Duodenal mucosa (tissue), 2 donors: ENCODE data around the gene ZAP70.
"Not testable (repeated sequence)": the region's sequence is repeated elsewhere in the genome, so short reads cannot be mapped to it uniquely, and the experiment has no call there.

Experiments used
- H3K27ac ChIP-seq: one replicate; pipeline ENCODE4 v1.7.0; 2013; ENCODE audit warnings: low read depth, low read length
- H3K27me3 ChIP-seq, 2 donors: one replicate each; pipeline ENCODE4 v1.7.0; 2013; ENCODE audit warnings: low read length in 2 of 2, control low read depth in 1 of 2; ENCODE audit not compliant: insufficient read depth in 2 of 2, control insufficient read depth in 1 of 2
- H3K36me3 ChIP-seq, 2 donors: one replicate each; pipeline ENCODE4 v1.7.0; 2013; ENCODE audit warnings: low read length in 2 of 2, control low read depth in 1 of 2; ENCODE audit not compliant: insufficient read depth in 2 of 2, control insufficient read depth in 1 of 2
- H3K4me1 ChIP-seq, 2 donors: one replicate each; pipeline ENCODE4 v1.7.0; 2013; ENCODE audit warnings: low read length in 2 of 2, control low read depth in 1 of 2; ENCODE audit not compliant: insufficient read depth in 2 of 2, control insufficient read depth in 1 of 2
- H3K4me3 ChIP-seq, 2 donors: one replicate each; pipeline ENCODE4 v1.7.0; 2013; ENCODE audit warnings: low read length in 2 of 2, low read depth in 1 of 2
- H3K9ac ChIP-seq, 2 donors: one replicate each; pipeline ENCODE4 v1.7.0; 2013; ENCODE audit warnings: low read length in 2 of 2, low read depth in 1 of 2
- H3K9me3 ChIP-seq, 2 donors: one replicate each; pipeline ENCODE4 v1.7.0; 2013; ENCODE audit warnings: low read length in 2 of 2, control low read depth in 1 of 2; ENCODE audit not compliant: control insufficient read depth in 1 of 2

Gene ZAP70

GRCh38 chr2:97706708-97707345 lies 6.5 kb upstream of the ZAP70 start:
- Histone ChIP-seq H3K36me3 (no peaks in the 10 kb centered on the region), H3K4me3 (no peak overlapping the region), H3K27me3 (no peaks in the 10 kb centered on the region), H3K4me1 (peaks cover 13 to 17% of the 10 kb centered on the region in 2 donors), H3K9ac (no peak overlapping the region), H3K27ac (no peak overlapping the region), H3K9me3 (no peaks in the 10 kb centered on the region)

GRCh38 chr2:97707362-97708047 lies 5.9 kb upstream of the ZAP70 start:
- no peak overlapping the region for H3K9ac ChIP-seq
- H3K27ac ChIP-seq = no peak overlapping the region
- H3K4me3 ChIP-seq = no peak overlapping the region
- H3K4me1 ChIP-seq = peaks cover 13 to 17% of the 10 kb centered on the region in 2 donors
- no peaks in the 10 kb centered on the region for H3K27me3 ChIP-seq
- H3K9me3 ChIP-seq = no peaks in the 10 kb centered on the region
- H3K36me3 ChIP-seq = no peaks in the 10 kb centered on the region

GRCh38 chr2:97708048-97708380 lies 5.4 kb upstream of the ZAP70 start:
- Histone ChIP-seq H3K27me3 (no peaks in the 10 kb centered on the region), H3K36me3 (no peaks in the 10 kb centered on the region), H3K9ac (no peak overlapping the region), H3K9me3 (no peaks in the 10 kb centered on the region), H3K4me1 (peaks cover 13 to 17% of the 10 kb centered on the region in 2 donors), H3K4me3 (no peak overlapping the region), H3K27ac (no peak overlapping the region)

GRCh38 chr2:97708608-97709007 lies 4.8 kb upstream of the ZAP70 start:
- Histone ChIP-seq H3K4me3 (no peak overlapping the region), H3K27me3 (no peaks in the 10 kb centered on the region), H3K4me1 (peaks cover 13 to 17% of the 10 kb centered on the region in 2 donors), H3K27ac (no peak overlapping the region), H3K9me3 (no peaks in the 10 kb centered on the region), H3K36me3 (no peaks in the 10 kb centered on the region), H3K9ac (no peak overlapping the region)

GRCh38 chr2:97711394-97711711 lies 2.0 kb upstream of the ZAP70 start:
- Histone ChIP-seq H3K4me1 (peaks cover 13 to 17% of the 10 kb centered on the region in 2 donors), H3K4me3 (no peak overlapping the region), H3K36me3 (no peaks in the 10 kb centered on the region), H3K9me3 (no peaks in the 10 kb centered on the region), H3K27me3 (no peaks in the 10 kb centered on the region), H3K27ac (no peak overlapping the region), H3K9ac (no peak overlapping the region)

GRCh38 chr2:97712175-97712574 lies 1.2 kb upstream of the ZAP70 start:
- H3K27ac ChIP-seq = not testable (repeated sequence)
- peaks cover 12 to 14% of the 10 kb centered on the region in 2 donors for H3K4me1 ChIP-seq

GRCh38 chr2:97712693-97713295 lies 582 bp upstream of the ZAP70 start:
- H3K27ac ChIP-seq = no peak overlapping the region
- peaks cover 7 to 8% of the 10 kb centered on the region in 2 donors for H3K4me1 ChIP-seq
- no peaks in the 10 kb centered on the region for H3K27me3 ChIP-seq
- peak overlapping the region in 1 of 2 donors; percentile 40 for H3K4me3 ChIP-seq
- H3K36me3 ChIP-seq = no peaks in the 10 kb centered on the region
- H3K9ac ChIP-seq = no peak overlapping the region
- H3K9me3 ChIP-seq = no peaks in the 10 kb centered on the region

More at GRCh38 chr2:97712175-97712574, 1.2 kb upstream of the ZAP70 start:
- H3K9ac ChIP-seq, H3K9me3 ChIP-seq, H3K4me3 ChIP-seq, H3K36me3 ChIP-seq, H3K27me3 ChIP-seq: not testable (repeated sequence)

- Histone ChIP-seq H3K27ac (no peak overlapping the region), H3K9ac (peak overlapping the region; percentile 38 to 51), H3K36me3 (no peaks in the 10 kb centered on the region), H3K9me3 (no peaks in the 10 kb centered on the region), H3K4me1 (no peaks in the 10 kb centered on the region), H3K4me3 (peak overlapping the region; percentile 38 to 40), H3K27me3 (no peaks in the 10 kb centered on the region)
Measured at GRCh38 chr2:97714084-97714949, 941 bp downstream of the ZAP70 start.

GRCh38 chr2:97714950-97715652 lies 1.7 kb downstream of the ZAP70 start:
- no peak overlapping the region for H3K27ac ChIP-seq

More at GRCh38 chr2:97714950-97715652, 1.7 kb downstream of the ZAP70 start:
- peak overlapping the region; percentile 38 to 40 for H3K4me3 ChIP-seq
- H3K9me3 ChIP-seq = no peaks in the 10 kb centered on the region
- peak overlapping the region; percentile 21 to 26 for H3K9ac ChIP-seq
- no peaks in the 10 kb centered on the region for H3K27me3 ChIP-seq
- no peaks in the 10 kb centered on the region for H3K36me3 ChIP-seq
- H3K4me1 ChIP-seq = no peaks in the 10 kb centered on the region
